Measurements from ENCODE around the gene ZNF213. TPM values are rescaled to one million over a fixed set of nuclear protein-coding genes. Genes with fewer than 3 reads are reported as not detected.

The ZNF213 gene
- total RNA-seq, 1 experiment from 2014 or later, result 5.3 TPM

DNA sequence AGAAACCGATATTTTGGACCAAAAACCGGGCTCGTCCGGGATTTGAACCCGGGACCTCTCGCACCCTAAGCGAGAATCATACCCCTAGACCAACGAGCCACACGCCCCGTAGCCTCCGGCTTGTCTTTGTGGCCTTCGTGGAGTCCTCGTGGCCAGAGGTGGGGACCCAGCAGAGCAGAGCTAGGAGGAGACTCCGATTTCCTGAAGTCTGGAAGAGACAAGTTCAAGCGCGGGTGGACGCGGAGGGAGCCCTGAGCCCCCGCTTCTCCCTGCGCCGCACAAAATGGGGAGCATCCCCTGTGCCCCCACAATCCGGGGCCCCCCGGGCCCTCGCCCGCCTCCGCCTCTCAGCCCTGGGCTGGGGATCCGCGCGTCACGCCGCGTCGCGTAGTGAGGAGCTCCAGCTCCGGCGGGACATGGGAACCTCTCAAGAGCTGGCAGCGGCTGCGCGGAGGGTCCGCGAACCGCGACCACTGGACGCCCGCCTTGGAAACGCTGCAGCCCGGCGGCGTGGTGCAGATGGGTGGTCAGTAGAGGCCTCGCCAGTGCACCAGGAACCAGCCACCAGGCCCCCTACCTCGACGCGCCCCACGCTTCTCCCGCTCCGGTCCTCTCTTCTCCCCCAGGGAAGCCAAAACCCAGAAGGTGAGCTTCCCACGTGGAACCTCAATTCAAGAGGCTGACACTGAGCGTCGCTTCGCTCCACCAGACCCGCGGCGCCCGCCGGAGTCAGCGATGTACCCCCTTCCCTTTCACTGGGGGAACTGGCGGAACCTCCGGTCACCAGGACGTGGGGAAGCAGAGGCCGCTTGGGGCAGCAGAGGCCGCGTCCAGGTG is 48.0 kb downstream of the ZNF213 start:
- Histone ChIP-seq H3K9me3 (no peaks in the 10 kb centered on the region), H3K27me3 (replicated peaks; ENCODE audit: control insufficient read depth, insufficient read depth, low read length) (no peaks in the 10 kb centered on the region), H3K4me3 (ENCODE audit: low read depth, low read length) (no peak overlapping the region), H3K4me1 (no peaks in the 10 kb centered on the region), H3K36me3 (ENCODE audit: control insufficient read depth, insufficient read depth, low read length) (no peaks in the 10 kb centered on the region)
- Mint-ChIP-seq H3K36me3 (ENCODE audit: insufficient read depth, unreplicated experiment) (peaks cover 16% of the 10 kb centered on the region), H3K4me1 (ENCODE audit: low read depth, unreplicated experiment) (no peaks in the 10 kb centered on the region), H3K27me3 (ENCODE audit: insufficient read depth, unreplicated experiment) (peaks cover 3% of the 10 kb centered on the region), H3K27ac (ENCODE audit: unreplicated experiment) (no peak overlapping the region), H3K9me3 (ENCODE audit: unreplicated experiment) (peaks cover 13% of the 10 kb centered on the region), H3K4me3 (ENCODE audit: unreplicated experiment) (peak overlapping the region; percentile 45)
- no peak for TF ChIP-seq CTCF (IDR thresholded peaks at IDR 0.05; ENCODE audit: insufficient read depth in 1 of 2, low read depth in 1 of 2, low read length in 1 of 2, severe bottlenecking in 1 of 2, unreplicated experiment in 1 of 2)
- no TSS peak for BruUV-seq (replicated peaks)
- ChIA-PET POLR2A (no interaction called here), CTCF (no interaction called here)
- intact Hi-C loops (cut with micrococcal nuclease; ENCODE audit: unreplicated experiment), result no loop called here
- no peak for DNase-seq

DNA sequence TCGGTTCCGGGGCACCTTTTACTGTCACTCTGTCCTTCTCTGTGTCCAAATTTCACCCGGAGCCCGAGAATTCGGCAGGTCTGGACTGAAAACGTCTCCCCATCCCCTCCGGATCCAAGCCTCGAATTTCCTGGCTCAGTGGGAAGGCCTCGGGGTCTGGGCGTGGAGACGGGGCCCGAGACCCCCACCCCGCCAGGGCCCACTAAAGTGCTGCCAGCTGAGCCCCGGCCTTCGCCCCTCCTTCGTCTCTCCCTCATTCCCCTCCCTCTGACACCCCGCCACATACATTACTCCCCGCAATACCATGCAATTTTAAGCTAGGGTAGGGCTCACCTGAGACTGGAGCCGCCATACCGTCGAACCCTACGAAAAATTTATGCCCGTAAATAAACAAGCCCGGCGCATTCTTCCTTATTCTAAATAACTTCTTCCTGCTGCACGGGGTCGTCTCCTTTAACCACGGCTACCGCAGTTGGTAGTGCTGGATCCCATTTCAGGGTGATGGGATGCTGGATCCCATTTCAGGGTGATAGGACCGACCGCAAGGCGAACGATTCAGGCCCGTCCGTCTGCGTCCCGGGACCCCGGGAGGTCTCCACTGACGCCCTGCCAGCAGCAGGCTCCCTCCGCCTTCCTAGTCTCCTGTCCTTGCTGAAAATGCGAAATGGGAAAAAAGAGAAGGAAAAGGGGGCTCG is 48.8 kb downstream of the ZNF213 start:
- no TSS peak for BruUV-seq (replicated peaks)
- Histone ChIP-seq H3K4me3 (ENCODE audit: low read depth, low read length) (no peak overlapping the region), H3K36me3 (ENCODE audit: control insufficient read depth, insufficient read depth, low read length) (no peaks in the 10 kb centered on the region), H3K27me3 (replicated peaks; ENCODE audit: control insufficient read depth, insufficient read depth, low read length) (no peaks in the 10 kb centered on the region), H3K4me1 (no peaks in the 10 kb centered on the region), H3K9me3 (no peaks in the 10 kb centered on the region)
- ChIA-PET POLR2A (no interaction called here), CTCF (no interaction called here)
- no peak overlapping the region for H3K27ac Mint-ChIP-seq (ENCODE audit: unreplicated experiment)
- intact Hi-C loops (cut with micrococcal nuclease; ENCODE audit: unreplicated experiment), result no loop called here
- no peak for TF ChIP-seq CTCF (IDR thresholded peaks at IDR 0.05; ENCODE audit: insufficient read depth in 1 of 2, low read depth in 1 of 2, low read length in 1 of 2, severe bottlenecking in 1 of 2, unreplicated experiment in 1 of 2)
- peaks cover 3% of the 10 kb centered on the region for H3K27me3 Mint-ChIP-seq (ENCODE audit: insufficient read depth, unreplicated experiment)
- no peaks in the 10 kb centered on the region for H3K4me1 Mint-ChIP-seq (ENCODE audit: low read depth, unreplicated experiment)
- no peak overlapping the region for H3K4me3 Mint-ChIP-seq (ENCODE audit: unreplicated experiment)
- H3K9me3 Mint-ChIP-seq (ENCODE audit: unreplicated experiment), result peaks cover 13% of the 10 kb centered on the region
- H3K36me3 Mint-ChIP-seq (ENCODE audit: insufficient read depth, unreplicated experiment), result peaks cover 16% of the 10 kb centered on the region
- no peak for DNase-seq

- Mint-ChIP-seq H3K4me1 (ENCODE audit: low read depth, unreplicated experiment) (no peaks in the 10 kb centered on the region), H3K9me3 (ENCODE audit: unreplicated experiment) (peaks cover 13% of the 10 kb centered on the region), H3K4me3 (ENCODE audit: unreplicated experiment) (no peak overlapping the region), H3K27ac (ENCODE audit: unreplicated experiment) (no peak overlapping the region), H3K27me3 (ENCODE audit: insufficient read depth, unreplicated experiment) (no peaks in the 10 kb centered on the region), H3K36me3 (ENCODE audit: insufficient read depth, unreplicated experiment) (peaks cover 38% of the 10 kb centered on the region)
- no peak for DNase-seq
- ChIA-PET POLR2A (no interaction called here), CTCF (no interaction called here)
- no peak for TF ChIP-seq CTCF (IDR thresholded peaks at IDR 0.05; ENCODE audit: insufficient read depth in 1 of 2, low read depth in 1 of 2, low read length in 1 of 2, severe bottlenecking in 1 of 2, unreplicated experiment in 1 of 2)
- Histone ChIP-seq H3K9me3 (no peaks in the 10 kb centered on the region), H3K36me3 (ENCODE audit: control insufficient read depth, insufficient read depth, low read length) (no peaks in the 10 kb centered on the region), H3K4me1 (no peaks in the 10 kb centered on the region), H3K4me3 (ENCODE audit: low read depth, low read length) (no peak overlapping the region), H3K27me3 (replicated peaks; ENCODE audit: control insufficient read depth, insufficient read depth, low read length) (no peaks in the 10 kb centered on the region; the same call in 1 of the 2 replicates)
- BruUV-seq (replicated peaks), result no TSS peak
- intact Hi-C loops (cut with micrococcal nuclease; ENCODE audit: unreplicated experiment), result no loop called here
Observed at GRCh38 chr16:3186946-3187690, 52.3 kb downstream of the ZNF213 start.
